Chondrocyte (in vitro differentiated cells): ENCODE results near the gene NTN1. TPM values are rescaled to one million over a fixed set of nuclear protein-coding genes. Genes with fewer than 3 reads are reported as not detected.

Experiments used
- DNase-seq: peaks from one replicate; pipeline ENCODE4 v3.0.0; 2021; ENCODE audit warnings: mixed read lengths, low spot score
- H3K27ac Mint-ChIP-seq: one replicate; pipeline ENCODE4 v1.8.0; 2021; ENCODE audit warnings: mild to moderate bottlenecking, moderate library complexity, mixed read lengths; ENCODE audit not compliant: unreplicated experiment
- H3K27me3 Mint-ChIP-seq: 2 replicates; pipeline ENCODE4 v1.8.0; 2021; ENCODE audit warnings: low read depth, mixed read lengths
- H3K36me3 Mint-ChIP-seq: 2 replicates; pipeline ENCODE4 v1.8.0; 2021; ENCODE audit warnings: low read depth, mixed read lengths
- H3K4me1 Mint-ChIP-seq: 2 replicates; pipeline ENCODE4 v1.8.0; 2021; ENCODE audit warnings: low read depth, mild to moderate bottlenecking, mixed read lengths
- H3K4me3 Mint-ChIP-seq: one replicate; pipeline ENCODE4 v1.8.0; 2021; ENCODE audit warnings: mild to moderate bottlenecking, moderate library complexity, mixed read lengths; ENCODE audit not compliant: unreplicated experiment
- H3K9me3 Mint-ChIP-seq: 2 replicates; pipeline ENCODE4 v1.8.0; 2021; ENCODE audit warnings: low read depth, mixed read lengths
- CTCF ChIP-seq: fragments of 200-600 bp; sonication (generic); IDR thresholded peaks from 2 replicates; pipeline ENCODE4 v1.5.0; 2021; ENCODE audit warnings: antibody characterized with exemption, mild to moderate bottlenecking, moderate library complexity
- total RNA-seq: library from RNA; stranded (reverse); gene quantifications from 3 replicates; pipeline ENCODE4 v1.2.1, GENCODE V29; 2021

The NTN1 gene
- total RNA-seq, 1 donor from 2014 or later = 4.0 TPM

GRCh38 chr17:9189870-9190269 is 168.6 kb downstream of the NTN1 start:
- Mint-ChIP-seq H3K27me3 (no peaks in the 10 kb centered on the region), H3K4me1 (peaks cover 11% of the 10 kb centered on the region), H3K36me3 (no peaks in the 10 kb centered on the region), H3K9me3 (no peaks in the 10 kb centered on the region), H3K27ac (no peak overlapping the region), H3K4me3 (no peak overlapping the region)
- no peak for TF ChIP-seq CTCF
- no peak for DNase-seq

GRCh38 chr17:9192010-9192409 is 170.7 kb downstream of the NTN1 start:
- Mint-ChIP-seq H3K4me1 (peaks cover 22% of the 10 kb centered on the region), H3K4me3 (no peak overlapping the region), H3K36me3 (no peaks in the 10 kb centered on the region), H3K9me3 (no peaks in the 10 kb centered on the region), H3K27ac (peak overlapping the region; percentile 19), H3K27me3 (no peaks in the 10 kb centered on the region)
- TF ChIP-seq CTCF = no peak
- DNase-seq = no peak

GRCh38 chr17:9195411-9195810 is 174.1 kb downstream of the NTN1 start:
- no peak overlapping the region for H3K27ac Mint-ChIP-seq
- H3K4me3 Mint-ChIP-seq = no peak overlapping the region
- no peak for TF ChIP-seq CTCF
- H3K4me1 Mint-ChIP-seq = peaks cover 23% of the 10 kb centered on the region
- DNase-seq = no peak
- peaks cover 4% of the 10 kb centered on the region for H3K9me3 Mint-ChIP-seq
- peaks cover 4% of the 10 kb centered on the region for H3K27me3 Mint-ChIP-seq
- H3K36me3 Mint-ChIP-seq = no peaks in the 10 kb centered on the region

- no peak overlapping the region for H3K4me3 Mint-ChIP-seq
- peaks cover 4% of the 10 kb centered on the region for H3K9me3 Mint-ChIP-seq
- no peak for DNase-seq
- H3K36me3 Mint-ChIP-seq = no peaks in the 10 kb centered on the region
- no peak overlapping the region for H3K27ac Mint-ChIP-seq
- peaks cover 8% of the 10 kb centered on the region for H3K27me3 Mint-ChIP-seq
- no peak for TF ChIP-seq CTCF
- peaks cover 20% of the 10 kb centered on the region for H3K4me1 Mint-ChIP-seq
Observed at GRCh38 chr17:9195961-9196670, 174.8 kb downstream of the NTN1 start.

- Mint-ChIP-seq H3K27ac (no peak overlapping the region), H3K4me1 (peaks cover 12% of the 10 kb centered on the region), H3K36me3 (no peaks in the 10 kb centered on the region), H3K4me3 (no peak overlapping the region), H3K27me3 (peaks cover 15% of the 10 kb centered on the region), H3K9me3 (peaks cover 4% of the 10 kb centered on the region)
- DNase-seq = peak; percentile 52
- no peak for TF ChIP-seq CTCF
Observed at GRCh38 chr17:9199571-9200551, 178.6 kb downstream of the NTN1 start.
